Smooth muscle cell (in vitro differentiated cells): ENCODE measurements around the gene CEACAM18. TPM values are rescaled to one million over a fixed set of nuclear protein-coding genes. Genes with fewer than 3 reads are reported as not detected.

Source experiments
- DNase-seq: peaks from one replicate; lab custom pipeline; 2025; ENCODE audit not compliant: unreplicated experiment; lab: John Stamatoyannopoulos, UW
- H2AFZ ChIP-seq: fragments of 200-600 bp; sonication (generic); 2 replicates; pipeline ENCODE4 v1.6.0; 2016; ENCODE audit warnings: antibody characterized with exemption, low read depth, mild to moderate bottlenecking
- H3F3A ChIP-seq: fragments of 200-600 bp; sonication (generic); 2 replicates; pipeline ENCODE4 v1.6.0; 2017; ENCODE audit warnings: antibody characterized with exemption, low read depth
- H3K27ac ChIP-seq: fragments of 200-600 bp; sonication (generic); 2 replicates; pipeline ENCODE4 v1.5.1; 2016; ENCODE audit warnings: low read depth, mild to moderate bottlenecking
- H3K27me3 ChIP-seq: fragments of 200-600 bp; sonication (generic); 2 replicates; pipeline ENCODE4 v1.6.1; 2016; ENCODE audit warnings: low read depth, mild to moderate bottlenecking
- H3K36me3 ChIP-seq: fragments of 200-600 bp; sonication (generic); 2 replicates; pipeline ENCODE4 v1.5.1; 2016; ENCODE audit warnings: low read depth
- H3K4me1 ChIP-seq: fragments of 200-600 bp; sonication (generic); 2 replicates; pipeline ENCODE4 v1.5.1; 2016; ENCODE audit warnings: low read depth
- H3K4me2 ChIP-seq: fragments of 200-600 bp; sonication (generic); 2 replicates; pipeline ENCODE4 v1.6.0; 2016; ENCODE audit warnings: mild to moderate bottlenecking
- H3K4me3 ChIP-seq: fragments of 200-600 bp; sonication (generic); 2 replicates; pipeline ENCODE4 v1.5.1; 2016; ENCODE audit warnings: mild to moderate bottlenecking
- H3K79me2 ChIP-seq: fragments of 200-600 bp; sonication (generic); 2 replicates; pipeline ENCODE4 v1.6.0; 2016; ENCODE audit warnings: low read depth, mild to moderate bottlenecking
- H3K9ac ChIP-seq: fragments of 200-600 bp; sonication (generic); 2 replicates; pipeline ENCODE4 v1.6.0; 2016; ENCODE audit warnings: low read depth
- H3K9me3 ChIP-seq: fragments of 200-600 bp; sonication (generic); replicated peaks from 2 replicates; pipeline ENCODE4 v1.5.1; 2016; ENCODE audit warnings: low read depth
- H4K20me1 ChIP-seq: fragments of 200-600 bp; sonication (generic); 2 replicates; pipeline ENCODE4 v1.6.0; 2016; ENCODE audit warnings: low read depth
- CTCF ChIP-seq: fragments of 200-600 bp; sonication (generic); IDR thresholded peaks from 2 replicates; pipeline ENCODE4 v1.5.1; 2017; ENCODE audit warnings: borderline replicate concordance, mild to moderate bottlenecking, antibody characterized with exemption; ENCODE audit not compliant: insufficient read depth, poor library complexity, severe bottlenecking
- WGBS: methylation state at CpG from one replicate; pipeline ENCODE4 v1.1.7; 2016; ENCODE audit warnings: low lambda C conversion rate; 5-methylcytosine and 5-hydroxymethylcytosine counted together
- polyA plus RNA-seq: library from polyadenylated mRNA; unstranded; fragments of >200 nt; fragmentation: Nextera tagmentation; extraction: Ambion mirVana; gene quantifications from 2 replicates; pipeline ENCODE4 v1.2.1, GENCODE V29; 2016
- total RNA-seq: library from RNA; depleted of rRNA; stranded (reverse); fragments of >200 nt; gene quantifications from 2 replicates; pipeline ENCODE4 v1.2.3, GENCODE V29; 2014

Gene CEACAM18
- total and polyA plus RNA-seq, 2 experiments from 2014 or later = not detected

- H4K20me1 ChIP-seq = no peaks in the 10 kb centered on the region
- H3F3A ChIP-seq = no peaks in the 10 kb centered on the region
- no peaks in the 10 kb centered on the region for H3K9me3 ChIP-seq
- H3K4me2 ChIP-seq = no peak overlapping the region
- DNase-seq = peak; percentile 4
- no peak overlapping the region for H3K27ac ChIP-seq
- H3K79me2 ChIP-seq = no peaks in the 10 kb centered on the region
- H3K27me3 ChIP-seq = no peaks in the 10 kb centered on the region
- WGBS = 46% methylated on average over 7 of the region's 7 CpGs
- H3K36me3 ChIP-seq = no peaks in the 10 kb centered on the region
- H3K9ac ChIP-seq = no peak overlapping the region
- H2AFZ ChIP-seq = no peak overlapping the region
- peak; percentile 60 for TF ChIP-seq CTCF
- no peaks in the 10 kb centered on the region for H3K4me1 ChIP-seq
- no peak overlapping the region for H3K4me3 ChIP-seq
Measured at GRCh38 chr19:51473009-51473707, 5.2 kb upstream of the CEACAM18 start.

- WGBS = 79% methylated on average over 3 of the region's 3 CpGs
- H3K9ac ChIP-seq = no peak overlapping the region
- DNase-seq = no peak
- no peaks in the 10 kb centered on the region for H3K36me3 ChIP-seq
- H3K4me3 ChIP-seq = no peak overlapping the region
- no peaks in the 10 kb centered on the region for H3F3A ChIP-seq
- H2AFZ ChIP-seq = no peak overlapping the region
- no peaks in the 10 kb centered on the region for H4K20me1 ChIP-seq
- no peaks in the 10 kb centered on the region for H3K27me3 ChIP-seq
- TF ChIP-seq CTCF = no peak
- no peak overlapping the region for H3K27ac ChIP-seq
- H3K9me3 ChIP-seq = no peaks in the 10 kb centered on the region
- no peaks in the 10 kb centered on the region for H3K4me1 ChIP-seq
- no peak overlapping the region for H3K4me2 ChIP-seq
- no peaks in the 10 kb centered on the region for H3K79me2 ChIP-seq
Measured at GRCh38 chr19:51476164-51476563, 2.2 kb upstream of the CEACAM18 start.

GRCh38 chr19:51477344-51477743, 995 bp upstream of the CEACAM18 start:
- no peaks in the 10 kb centered on the region for H4K20me1 ChIP-seq
- WGBS = 75% methylated on average over 5 of the region's 5 CpGs
- H3K4me2 ChIP-seq = no peak overlapping the region
- H3K4me1 ChIP-seq = no peaks in the 10 kb centered on the region
- no peaks in the 10 kb centered on the region for H3K36me3 ChIP-seq
- no peaks in the 10 kb centered on the region for H3F3A ChIP-seq
- H3K9me3 ChIP-seq = no peaks in the 10 kb centered on the region
- H3K27ac ChIP-seq = no peak overlapping the region
- no peaks in the 10 kb centered on the region for H3K79me2 ChIP-seq
- H3K9ac ChIP-seq = no peak overlapping the region
- H3K27me3 ChIP-seq = no peaks in the 10 kb centered on the region
- H3K4me3 ChIP-seq = no peak overlapping the region
- DNase-seq = no peak
- no peak for TF ChIP-seq CTCF
- H2AFZ ChIP-seq = no peak overlapping the region
